IMR-90 (cell line): ENCODE measurements around the gene VPS54.

ENCODE experiments used
- CEBPB ChIP-seq: IDR thresholded peaks from 2 replicates; pipeline ENCODE4 v1.6.1; 2012; ENCODE audit warnings: low read depth, low read length, improper control_type of control experiment
- CHD1 ChIP-seq: IDR thresholded peaks from 2 replicates; pipeline ENCODE4 v1.6.1; 2012; ENCODE audit warnings: low read depth, low read length, improper control_type of control experiment
- CTCF ChIP-seq: conservative IDR thresholded peaks from 2 replicates; pipeline ENCODE4 v1.5.1; 2012; ENCODE audit warnings: mild to moderate bottlenecking, low read depth, low read length, improper control_type of control experiment
- MAFK ChIP-seq: IDR thresholded peaks from 2 replicates; pipeline ENCODE4 v1.6.1; 2012; ENCODE audit warnings: low read depth, low read length, improper control_type of control experiment
- NFE2L2 ChIP-seq: fragments of 150-350 bp; IDR thresholded peaks from 2 replicates; pipeline ENCODE4 v1.6.1; 2016; ENCODE audit warnings: low read depth, mild to moderate bottlenecking, low read length
- POLR2A ChIP-seq: IDR thresholded peaks from 2 replicates; pipeline ENCODE4 v1.6.1; 2012; ENCODE audit warnings: mild to moderate bottlenecking, low read depth, low read length
- RAD21 ChIP-seq: IDR thresholded peaks from 2 replicates; pipeline ENCODE4 v1.6.1; 2012; ENCODE audit warnings: low read length, improper control_type of control experiment
- RCOR1 ChIP-seq: IDR thresholded peaks from 2 replicates; pipeline ENCODE4 v1.6.1; 2012; ENCODE audit warnings: mild to moderate bottlenecking, low read length, improper control_type of control experiment; ENCODE audit not compliant: insufficient replicate concordance
- RFX5 ChIP-seq: IDR thresholded peaks from 2 replicates; pipeline ENCODE4 v1.8.0; 2012; ENCODE audit warnings: low read depth, mild to moderate bottlenecking, low read length, moderate library complexity
- SMC3 ChIP-seq: fragments of 150-350 bp; IDR thresholded peaks from 2 replicates; pipeline ENCODE4 v1.6.1; 2016; ENCODE audit warnings: low read depth, mild to moderate bottlenecking, antibody characterized with exemption, low read length, moderate library complexity
- USF2 ChIP-seq: fragments of 150-350 bp; IDR thresholded peaks from 2 replicates; pipeline ENCODE4 v1.6.1; 2017; ENCODE audit warnings: mild to moderate bottlenecking, antibody characterized with exemption, low read length, low read depth

- no peak for TF ChIP-seq MAFK
- TF ChIP-seq RCOR1 = no peak
- TF ChIP-seq CTCF = peak; percentile 75
- peak; percentile 74 for TF ChIP-seq SMC3
- TF ChIP-seq RFX5 = no peak
- no peak for TF ChIP-seq POLR2A
- TF ChIP-seq CHD1 = no peak
- TF ChIP-seq CEBPB = no peak
- TF ChIP-seq RAD21 = peak; percentile 79
- no peak for TF ChIP-seq NFE2L2
- TF ChIP-seq USF2 = no peak
Measured at GRCh38 chr2:63888490-63889402, 130.5 kb downstream of the VPS54 start.
